ENCODE measurements around the gene PCDHB16. TPM values are rescaled to one million over a fixed set of nuclear protein-coding genes. Genes with fewer than 3 reads are reported as not detected.
"Not testable (repeated sequence)": the region's sequence is repeated elsewhere in the genome, so short reads cannot be mapped to it uniquely, and the experiment has no call there.

PCDHB16 gene
- total RNA-seq, 3 donors from 2014 or later = 0.49 to 3.4 (median 0.89) TPM

DNA sequence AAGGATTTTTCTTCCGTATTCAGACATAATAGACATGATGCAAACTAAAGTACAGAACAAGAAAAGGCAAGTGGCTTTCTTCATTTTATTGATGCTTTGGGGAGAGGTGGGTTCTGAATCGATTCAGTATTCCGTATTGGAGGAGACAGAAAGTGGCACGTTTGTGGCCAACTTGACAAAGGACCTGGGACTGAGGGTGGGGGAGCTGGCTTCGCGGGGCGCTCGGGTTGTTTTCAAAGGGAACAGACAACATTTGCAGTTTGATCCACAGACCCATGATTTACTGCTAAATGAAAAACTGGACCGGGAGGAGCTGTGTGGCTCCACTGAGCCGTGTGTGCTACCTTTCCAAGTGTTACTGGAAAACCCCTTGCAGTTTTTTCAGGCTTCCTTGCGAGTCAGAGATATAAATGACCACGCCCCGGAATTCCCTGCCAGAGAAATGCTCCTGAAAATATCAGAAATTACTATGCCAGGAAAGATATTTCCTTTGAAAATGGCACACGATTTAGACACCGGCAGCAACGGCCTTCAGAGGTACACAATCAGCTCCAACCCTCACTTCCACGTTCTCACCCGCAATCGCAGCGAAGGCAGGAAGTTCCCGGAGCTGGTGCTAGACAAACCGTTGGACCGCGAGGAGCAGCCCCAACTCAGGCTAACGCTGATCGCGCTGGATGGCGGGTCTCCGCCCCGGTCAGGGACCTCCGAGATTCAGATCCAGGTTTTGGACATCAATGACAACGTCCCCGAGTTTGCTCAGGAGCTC, 31.8 kb upstream of the PCDHB16 start:
- H3K9me3 ChIP-seq = peaks cover 41% of the 10 kb centered on the region

DNA sequence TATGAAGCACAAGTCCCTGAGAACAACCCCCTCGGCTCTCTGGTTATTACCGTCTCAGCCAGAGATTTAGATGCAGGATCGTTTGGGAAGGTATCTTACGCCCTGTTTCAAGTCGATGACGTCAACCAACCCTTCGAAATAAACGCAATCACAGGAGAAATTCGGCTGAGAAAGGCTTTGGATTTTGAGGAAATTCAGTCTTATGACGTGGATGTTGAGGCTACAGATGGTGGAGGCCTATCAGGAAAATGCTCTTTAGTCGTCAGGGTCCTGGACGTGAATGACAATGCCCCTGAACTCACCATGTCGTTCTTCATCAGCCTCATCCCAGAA, 31.2 kb upstream of the PCDHB16 start:
- H3K4me1 ChIP-seq (ENCODE audit: low read depth) = no peaks in the 10 kb centered on the region
- no peak for ATAC-seq
- no peak overlapping the region for H3K4me3 ChIP-seq
- TF ChIP-seq, protein P1, sequence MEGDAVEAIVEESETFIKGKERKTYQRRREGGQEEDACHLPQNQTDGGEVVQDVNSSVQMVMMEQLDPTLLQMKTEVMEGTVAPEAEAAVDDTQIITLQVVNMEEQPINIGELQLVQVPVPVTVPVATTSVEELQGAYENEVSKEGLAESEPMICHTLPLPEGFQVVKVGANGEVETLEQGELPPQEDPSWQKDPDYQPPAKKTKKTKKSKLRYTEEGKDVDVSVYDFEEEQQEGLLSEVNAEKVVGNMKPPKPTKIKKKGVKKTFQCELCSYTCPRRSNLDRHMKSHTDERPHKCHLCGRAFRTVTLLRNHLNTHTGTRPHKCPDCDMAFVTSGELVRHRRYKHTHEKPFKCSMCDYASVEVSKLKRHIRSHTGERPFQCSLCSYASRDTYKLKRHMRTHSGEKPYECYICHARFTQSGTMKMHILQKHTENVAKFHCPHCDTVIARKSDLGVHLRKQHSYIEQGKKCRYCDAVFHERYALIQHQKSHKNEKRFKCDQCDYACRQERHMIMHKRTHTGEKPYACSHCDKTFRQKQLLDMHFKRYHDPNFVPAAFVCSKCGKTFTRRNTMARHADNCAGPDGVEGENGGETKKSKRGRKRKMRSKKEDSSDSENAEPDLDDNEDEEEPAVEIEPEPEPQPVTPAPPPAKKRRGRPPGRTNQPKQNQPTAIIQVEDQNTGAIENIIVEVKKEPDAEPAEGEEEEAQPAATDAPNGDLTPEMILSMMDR (IDR thresholded peaks at IDR 0.05) = no peak
- no peak for DNase-seq
- H3K9me3 ChIP-seq = peaks cover 46% of the 10 kb centered on the region
- H3K36me3 ChIP-seq (ENCODE audit: low read depth) = no peaks in the 10 kb centered on the region
- intact Hi-C loops (cut with DNase I, micrococcal nuclease) = no loop called here

More for the DNA sequence above, 31.8 kb upstream of the PCDHB16 start:
- intact Hi-C loops (cut with DNase I, micrococcal nuclease) = no loop called here
- H3K4me1 ChIP-seq (ENCODE audit: low read depth) = no peaks in the 10 kb centered on the region
- H3K4me3 ChIP-seq = no peak overlapping the region
- TF ChIP-seq, protein P1 (IDR thresholded peaks at IDR 0.05) = no peak
- no peak for ATAC-seq
- no peaks in the 10 kb centered on the region for H3K36me3 ChIP-seq (ENCODE audit: low read depth)
- DNase-seq = no peak

DNA sequence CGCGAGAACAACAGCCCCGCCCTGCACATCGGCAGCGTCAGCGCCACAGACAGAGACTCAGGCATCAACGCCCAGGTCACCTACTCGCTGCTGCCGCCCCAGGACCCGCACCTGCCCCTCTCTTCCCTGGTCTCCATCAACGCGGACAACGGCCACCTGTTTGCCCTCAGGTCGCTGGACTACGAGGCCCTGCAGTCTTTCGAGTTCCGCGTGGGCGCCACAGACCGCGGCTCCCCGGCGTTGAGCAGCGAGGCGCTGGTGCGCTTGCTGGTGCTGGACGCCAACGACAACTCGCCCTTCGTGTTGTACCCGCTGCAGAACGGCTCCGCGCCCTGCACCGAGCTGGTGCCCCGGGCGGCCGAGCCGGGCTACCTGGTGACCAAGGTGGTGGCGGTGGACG, 30.6 kb upstream of the PCDHB16 start:
- H3K4me3 ChIP-seq; H3K4me1 ChIP-seq (ENCODE audit: low read depth); H3K36me3 ChIP-seq (ENCODE audit: low read depth); ATAC-seq; DNase-seq; intact Hi-C loops (cut with DNase I, micrococcal nuclease): not testable (repeated sequence)
- peaks cover 52% of the 10 kb centered on the region for H3K9me3 ChIP-seq

GRCh38 chr5:141152096-141152495, 30.1 kb upstream of the PCDHB16 start:
- ATAC-seq; DNase-seq; intact Hi-C loops (cut with DNase I, micrococcal nuclease); H3K4me1 ChIP-seq (ENCODE audit: low read depth); H3K4me3 ChIP-seq; H3K36me3 ChIP-seq (ENCODE audit: low read depth): not testable (repeated sequence)
- peaks cover 57% of the 10 kb centered on the region for H3K9me3 ChIP-seq

DNA sequence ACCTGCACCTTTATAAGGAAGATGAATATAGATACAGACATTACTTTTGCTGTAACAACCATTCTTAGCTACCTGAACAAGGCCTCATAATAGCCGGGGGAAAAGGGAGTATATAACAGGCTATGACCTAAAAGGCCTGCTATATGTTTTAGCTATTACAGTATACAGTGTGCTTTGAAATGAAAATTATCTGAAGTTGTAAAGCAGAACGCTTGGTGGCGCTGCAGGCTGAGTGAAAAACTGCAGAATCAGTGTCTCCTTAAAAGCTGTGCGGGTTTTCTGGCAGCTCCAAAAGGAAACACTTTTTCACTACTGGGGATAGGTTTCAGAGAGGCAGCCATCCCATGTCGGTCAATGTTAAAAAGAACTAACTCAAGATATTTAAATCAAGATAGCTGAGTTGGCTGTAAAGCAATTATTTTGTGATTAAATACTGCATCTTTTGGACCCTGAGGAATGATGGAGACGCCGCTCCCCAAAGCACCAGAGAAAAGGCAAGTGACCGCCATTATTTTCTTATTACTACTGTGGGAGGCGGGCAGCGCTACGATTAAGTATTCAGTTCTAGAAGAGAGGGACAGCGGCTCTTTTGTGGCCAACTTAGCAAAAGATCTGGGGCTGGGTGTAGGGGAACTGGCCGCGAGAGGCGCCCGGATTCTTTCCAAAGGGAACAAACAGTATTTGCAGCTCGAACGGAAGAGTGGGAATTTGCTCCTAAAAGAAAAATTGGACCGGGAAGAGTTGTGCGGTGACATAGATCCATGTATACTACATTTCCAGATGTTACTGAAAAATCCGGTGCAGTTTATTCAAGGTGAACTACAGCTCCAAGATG, 26.4 kb upstream of the PCDHB16 start:
- ATAC-seq = no peak
- intact Hi-C loops (cut with DNase I, micrococcal nuclease) = no loop called here
- Histone ChIP-seq H3K9me3 (peaks cover 55% of the 10 kb centered on the region), H3K36me3 (ENCODE audit: low read depth) (no peaks in the 10 kb centered on the region), H3K4me3 (no peak overlapping the region), H3K4me1 (ENCODE audit: low read depth) (no peaks in the 10 kb centered on the region)
- TF ChIP-seq, protein P1 (IDR thresholded peaks at IDR 0.05) = no peak
- no peak for DNase-seq

DNA sequence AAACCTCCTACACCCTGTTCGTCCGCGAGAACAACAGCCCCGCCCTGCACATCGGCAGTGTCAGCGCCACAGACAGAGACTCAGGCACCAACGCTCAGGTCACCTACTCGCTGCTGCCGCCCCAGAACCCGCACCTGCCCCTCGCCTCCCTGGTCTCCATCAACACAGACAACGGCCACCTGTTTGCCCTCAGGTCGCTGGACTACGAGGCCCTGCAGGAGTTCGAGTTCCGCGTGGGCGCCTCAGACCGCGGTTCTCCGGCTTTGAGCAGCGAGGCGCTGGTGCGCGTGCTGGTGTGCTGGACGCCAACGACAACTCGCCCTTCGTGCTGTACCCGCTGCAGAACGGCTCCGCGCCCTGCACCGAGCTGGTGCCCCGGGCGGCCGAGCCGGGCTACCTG, 24.8 kb upstream of the PCDHB16 start:
- H3K36me3 ChIP-seq (ENCODE audit: low read depth); H3K4me1 ChIP-seq (ENCODE audit: low read depth); DNase-seq; H3K4me3 ChIP-seq; intact Hi-C loops (cut with DNase I, micrococcal nuclease); ATAC-seq: not testable (repeated sequence)
- H3K9me3 ChIP-seq = peaks cover 47% of the 10 kb centered on the region

- intact Hi-C loops (cut with DNase I, micrococcal nuclease) = not testable (repeated sequence)
These were observed 24.3 kb upstream of the PCDHB16 start for GRCh38 chr5:141157901-141158300.

More at GRCh38 chr5:141157901-141158300, 24.3 kb upstream of the PCDHB16 start:
- not testable (repeated sequence) for H3K4me3 ChIP-seq; DNase-seq; ATAC-seq; H3K4me1 ChIP-seq (ENCODE audit: low read depth); H3K36me3 ChIP-seq (ENCODE audit: low read depth)
- H3K9me3 ChIP-seq = peaks cover 42% of the 10 kb centered on the region

Measured in mucosa of descending colon (tissue), 3 donors.